Putamen (tissue), 1 donor: Measurements from ENCODE around the gene C5orf52.
"Not testable (repeated sequence)": the region's sequence is repeated elsewhere in the genome, so short reads cannot be mapped to it uniquely, and the experiment has no call there.

Source experiments
- DNase-seq: peaks from one replicate; pipeline ENCODE4 v3.0.0-alpha.2; 2016; ENCODE audit warnings: low spot score

C5orf52 gene

DNA sequence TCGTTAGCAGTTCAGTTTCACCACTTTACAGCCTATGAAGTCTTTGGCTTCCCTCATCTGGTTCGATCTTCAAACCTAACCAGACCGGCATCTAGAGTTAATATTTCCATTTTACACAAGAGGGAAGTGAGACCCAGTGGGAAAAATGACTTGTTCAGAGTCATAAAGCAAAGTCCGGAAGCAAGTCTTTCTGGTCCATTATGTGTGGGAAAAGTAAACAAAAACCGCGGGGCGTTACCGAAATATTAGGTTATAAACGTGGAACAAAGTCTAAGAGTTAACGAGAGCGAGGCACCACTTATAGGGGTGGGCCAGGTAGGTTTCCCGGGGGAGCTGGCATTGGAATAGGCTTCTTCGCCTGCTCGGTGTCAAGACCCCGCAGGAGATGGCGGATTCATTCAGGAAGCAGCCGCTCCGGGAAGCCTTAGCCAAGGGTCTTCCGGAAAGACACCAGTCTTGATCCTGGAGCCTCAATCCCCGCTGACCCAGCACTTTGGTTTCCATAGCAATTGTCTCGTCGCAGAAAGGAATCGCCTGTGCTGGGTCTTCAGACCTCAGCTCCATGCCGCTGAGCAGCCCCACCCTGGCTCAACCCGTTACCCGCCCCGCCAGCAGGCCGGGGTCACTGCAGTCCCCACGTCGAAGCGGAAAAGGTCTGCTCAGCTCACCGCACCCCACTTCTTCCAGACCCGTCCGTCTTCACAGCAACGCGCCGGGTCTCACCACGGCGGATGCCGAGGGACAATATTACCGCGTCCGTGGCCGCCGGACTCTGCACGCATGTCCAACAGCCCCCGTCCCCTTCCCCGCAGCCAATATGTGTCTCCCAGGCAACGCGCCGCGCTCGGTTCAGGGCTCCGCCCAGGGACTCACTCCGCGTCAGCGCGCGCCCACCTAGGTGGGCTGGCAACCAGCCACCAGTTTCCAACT lies at the start of gene C5orf52:
Gene C5orf52 (plus strand): TSS at position 872 of the 930 bp plus-strand sequence. CDS start 82 bp downstream, outside the sequence.
- no peak for DNase-seq

DNA sequence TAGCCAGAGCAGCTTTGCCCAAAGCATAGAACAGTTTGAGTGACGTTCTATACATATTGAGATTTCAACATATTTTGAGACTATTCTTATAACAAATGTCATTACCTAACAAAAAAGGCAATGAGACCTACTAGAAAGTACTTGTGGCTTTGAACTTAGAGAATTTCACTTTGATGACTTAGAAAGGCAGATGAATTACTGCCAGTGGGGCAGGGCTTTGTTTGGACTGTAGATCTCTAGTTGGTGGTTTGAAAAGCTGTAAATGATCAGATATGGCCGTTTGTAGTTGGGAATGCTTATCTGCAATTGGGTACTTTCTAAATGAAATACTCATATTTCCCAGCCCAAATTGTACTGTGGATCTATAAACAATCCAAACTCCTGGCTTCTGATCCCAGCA lies 47.2 kb upstream of the C5orf52 start:
- no peak for DNase-seq

DNA sequence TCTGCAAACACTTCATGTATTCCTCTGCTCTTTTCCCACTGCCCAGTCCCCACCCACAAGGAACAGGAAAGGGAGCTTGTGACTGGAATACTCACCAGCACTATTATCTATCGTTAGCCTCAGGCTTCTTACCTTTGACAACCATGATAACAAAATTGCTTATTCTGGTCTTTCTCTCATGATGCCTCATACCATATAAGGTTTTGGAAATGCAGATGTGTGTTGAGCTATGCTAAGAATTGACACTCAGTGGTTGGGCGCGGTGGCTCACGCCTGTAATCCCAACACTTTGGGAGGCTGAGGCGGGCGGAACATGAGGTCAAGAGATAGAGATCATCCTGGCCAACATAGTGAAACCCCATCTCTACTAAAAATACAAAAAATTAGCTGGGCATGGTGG lies 44.5 kb upstream of the C5orf52 start:
- no peak for DNase-seq

DNA sequence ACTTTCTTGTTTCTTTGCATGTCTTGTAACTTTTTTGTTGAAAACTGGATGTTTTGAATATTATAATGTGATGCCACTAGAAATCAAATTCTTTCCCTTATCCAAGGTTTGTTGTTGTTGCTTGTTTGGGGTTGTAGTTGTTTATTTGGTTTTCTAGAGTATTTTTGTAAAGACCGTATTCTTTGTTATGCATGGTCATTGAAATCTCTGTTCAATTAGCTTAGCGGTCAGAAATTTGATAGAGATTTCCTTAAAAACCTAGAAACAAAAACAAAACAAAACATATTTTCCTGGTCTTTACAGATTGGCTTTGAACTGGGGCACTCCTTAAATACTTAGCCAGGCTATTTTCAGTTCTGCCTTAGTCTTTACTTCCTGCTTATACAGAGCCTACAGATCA lies 41.0 kb upstream of the C5orf52 start:
- DNase-seq, result no peak

GRCh38 chr5:157640406-157641066 lies 30.8 kb upstream of the C5orf52 start:
- DNase-seq, result no peak

GRCh38 chr5:157648275-157648990 lies 22.9 kb upstream of the C5orf52 start:
- DNase-seq, result no peak

- DNase-seq, result no peak
Observed at GRCh38 chr5:157649101-157649500, 22.2 kb upstream of the C5orf52 start.

DNA sequence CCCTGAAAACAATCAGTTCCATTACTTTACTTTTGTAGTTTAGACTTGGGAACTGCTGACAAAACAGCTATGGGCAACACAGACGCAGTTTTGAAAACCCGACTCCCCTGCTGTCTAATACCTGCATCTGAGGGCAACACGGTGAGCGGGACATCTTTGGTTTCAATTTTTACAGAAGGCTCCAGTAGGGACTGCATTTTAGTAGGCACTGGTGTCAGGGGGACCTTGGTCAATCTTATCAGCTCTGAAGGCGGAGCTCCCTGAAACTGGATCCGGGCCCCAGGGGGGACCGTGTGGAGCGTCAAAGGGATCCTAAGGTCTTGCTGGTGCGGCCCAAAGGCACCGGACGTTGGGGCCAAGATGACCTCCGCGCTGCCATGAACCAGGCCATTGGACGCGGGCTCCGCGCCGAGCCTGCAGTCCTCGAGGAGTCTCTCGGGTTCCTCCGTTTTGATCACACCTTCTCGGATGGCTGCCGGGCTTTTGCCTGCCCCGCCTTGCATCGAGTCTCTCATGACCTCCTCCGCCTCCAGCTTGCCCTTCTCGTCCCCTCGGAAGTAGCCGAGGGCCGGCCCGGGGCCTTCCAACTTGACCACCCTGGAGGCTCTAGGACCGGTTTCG lies 20.2 kb upstream of the C5orf52 start:
- DNase-seq, result no peak

- peak; percentile 18 for DNase-seq
Observed at GRCh38 chr5:157651623-157652376, 19.5 kb upstream of the C5orf52 start.

GRCh38 chr5:157652377-157652692 lies 19.0 kb upstream of the C5orf52 start, which contains the start of gene SOX30:
TSS of gene SOX30 (minus strand) at chr5:157652438. CDS start at chr5:157652078, 360 bp downstream.
- DNase-seq, result no peak

DNA sequence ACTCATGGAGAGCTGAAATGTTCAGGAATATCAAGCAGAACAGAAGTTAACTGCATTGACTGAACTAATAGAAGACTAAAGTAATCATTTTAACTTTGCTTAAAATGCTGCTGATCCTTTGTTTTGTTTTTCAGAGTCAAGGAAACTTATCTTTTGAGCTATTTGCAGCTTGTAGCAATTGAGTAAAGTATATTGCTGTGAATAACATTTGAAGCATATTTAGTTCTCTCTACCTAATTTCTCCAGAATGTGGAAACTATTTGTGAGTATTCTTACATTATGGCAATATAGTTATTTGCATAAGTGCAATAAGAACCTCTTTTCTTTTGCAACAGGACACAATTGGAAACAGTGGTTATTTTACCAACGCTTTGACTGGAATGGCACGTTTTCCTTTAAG lies 13.8 kb upstream of the C5orf52 start:
- DNase-seq, result no peak

GRCh38 chr5:157658893-157659292 lies 12.4 kb upstream of the C5orf52 start:
- no peak for DNase-seq

GRCh38 chr5:157659868-157660660 lies 11.3 kb upstream of the C5orf52 start:
- DNase-seq, result no peak

DNA sequence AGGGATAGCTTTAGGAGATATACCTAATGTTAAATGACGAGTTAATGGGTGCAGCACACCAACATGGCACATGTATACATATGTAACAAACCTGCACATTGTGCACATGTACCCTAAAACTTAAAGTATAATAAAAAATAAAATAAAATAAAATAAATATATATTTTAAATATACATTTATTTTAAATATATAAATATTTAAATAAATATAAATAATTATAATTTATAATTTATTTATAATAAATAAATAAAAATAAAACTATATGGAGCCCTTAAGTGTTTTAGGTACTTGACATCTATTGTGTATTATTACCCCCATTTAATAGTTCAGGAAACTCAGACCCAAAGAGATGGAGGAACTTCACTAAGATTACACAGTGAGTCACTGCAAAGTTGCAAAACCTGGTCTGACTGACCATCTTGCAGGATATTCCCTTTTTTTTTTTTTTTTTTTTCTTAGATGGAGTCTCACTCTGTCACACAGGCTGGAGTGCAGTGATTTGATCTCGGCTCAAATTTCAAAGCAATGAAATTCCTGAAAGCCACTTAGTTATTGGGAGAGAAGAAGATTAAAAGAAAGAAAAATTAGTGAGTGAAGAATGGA lies 5.8 kb upstream of the C5orf52 start:
- DNase-seq, result no peak

DNA sequence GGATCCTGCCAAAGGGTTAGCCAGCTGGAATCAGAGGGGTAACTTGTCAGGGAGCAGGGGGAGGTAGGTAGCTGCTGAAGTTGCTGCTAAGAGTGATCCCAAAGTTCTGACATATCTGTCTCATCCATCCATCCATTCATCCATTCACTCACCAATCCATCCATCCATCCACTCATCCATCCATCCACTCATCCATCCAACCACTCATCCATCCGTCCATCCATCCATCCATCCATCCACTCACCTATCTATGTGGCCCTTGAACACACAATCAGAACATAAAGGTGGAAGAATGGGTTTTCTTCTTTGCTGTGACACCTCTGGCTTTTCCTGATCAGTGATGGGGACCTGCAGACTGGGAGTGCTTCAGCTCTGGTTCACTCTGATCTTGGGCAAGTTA lies 3.0 kb upstream of the C5orf52 start:
- DNase-seq, result no peak

DNA sequence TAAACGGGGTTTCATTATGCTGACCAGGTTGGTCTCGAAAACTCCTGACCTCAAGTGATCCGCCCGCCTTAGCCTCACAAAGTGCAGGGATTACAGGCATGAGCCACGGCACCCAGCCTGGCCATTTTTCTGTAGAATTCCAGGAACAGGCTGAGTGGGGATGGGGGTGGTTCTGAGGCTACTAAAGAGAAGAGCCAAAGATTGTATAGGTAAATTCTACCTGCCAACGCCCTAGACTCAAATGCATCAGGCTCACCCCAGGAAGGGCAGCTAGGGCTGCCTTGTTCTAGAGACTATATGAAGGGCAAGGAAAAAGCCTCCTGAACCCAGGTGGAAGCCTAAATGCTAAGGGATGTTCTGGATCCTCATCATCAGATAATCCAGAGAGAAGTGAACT lies 1.6 kb upstream of the C5orf52 start:
- DNase-seq, result no peak

DNA sequence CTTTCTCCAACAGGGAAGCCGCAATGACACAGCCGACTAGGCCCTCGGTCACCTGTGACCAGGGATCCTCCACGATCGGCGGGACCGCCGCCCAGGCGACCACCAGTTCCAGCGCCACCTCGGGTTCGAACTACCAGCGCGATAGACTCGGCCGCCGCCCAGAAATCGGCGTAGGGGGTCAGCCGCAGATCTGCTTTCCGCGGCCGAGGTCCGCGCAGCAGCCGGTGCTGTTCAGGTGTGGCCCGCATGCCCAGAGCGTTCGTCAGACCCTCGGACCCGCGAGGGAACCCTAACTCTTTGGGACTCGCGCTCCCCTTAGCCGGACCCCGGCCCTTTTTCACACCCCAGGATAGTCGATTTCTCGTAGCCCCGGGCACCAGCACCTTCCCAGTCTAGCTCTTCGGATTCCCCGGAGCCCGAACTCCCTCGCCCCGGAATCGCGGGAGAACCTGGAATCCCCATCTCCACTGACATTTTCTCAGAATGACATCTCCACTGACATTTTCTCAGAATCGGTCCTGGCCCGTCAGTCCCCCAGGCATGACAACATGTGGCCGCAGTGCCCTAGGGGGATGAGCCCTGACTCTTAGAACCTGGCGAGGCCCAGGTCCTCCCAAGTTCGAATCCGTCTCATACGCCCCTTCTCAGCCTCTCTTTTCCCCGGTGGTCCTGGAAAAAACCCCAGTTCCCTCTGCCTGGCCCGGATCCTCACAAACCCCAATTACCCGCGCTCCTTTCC lies 428 bp downstream of the C5orf52 start:
- DNase-seq, result no peak

GRCh38 chr5:157672976-157673375 lies 1.6 kb downstream of the C5orf52 start:
- DNase-seq, result no peak

DNA sequence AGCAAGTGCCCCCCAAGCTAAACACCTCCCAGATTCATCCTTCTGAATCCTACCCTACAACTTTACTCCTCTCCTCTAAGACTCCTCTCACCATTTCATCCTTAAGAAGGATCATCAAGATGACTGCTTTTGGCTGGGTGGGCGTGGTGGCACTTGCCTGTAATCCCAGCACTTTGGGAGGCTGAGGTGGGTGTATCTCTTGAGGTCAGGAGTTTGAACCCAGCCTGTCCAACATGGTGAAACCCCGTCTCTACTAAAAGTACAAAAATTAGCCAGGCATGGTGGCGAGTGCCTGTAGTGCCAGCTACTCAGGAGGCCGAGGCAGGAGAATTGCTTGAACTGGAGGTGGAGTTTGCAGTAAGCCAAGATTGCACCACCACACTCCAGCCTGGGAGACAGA lies 3.0 kb downstream of the C5orf52 start:
- DNase-seq, result not testable (repeated sequence)

- no peak for DNase-seq
Observed at GRCh38 chr5:157677931-157678330, 6.6 kb downstream of the C5orf52 start.
